ENCODE data around the gene TMEM50A. TPM values are rescaled to one million over a fixed set of nuclear protein-coding genes. Genes with fewer than 3 reads are reported as not detected.
"Not testable (repeated sequence)": the region's sequence is repeated elsewhere in the genome, so short reads cannot be mapped to it uniquely, and the experiment has no call there.

TMEM50A gene
- total RNA-seq, 5 donors from 2014 or later (not counting 1 experiment from before 2014, with no cell fraction given) = 74.8 to 104 (median 97.2) TPM

- H3K9me3 Mint-ChIP-seq; CTCF ChIA-PET; H3K27me3 ChIP-seq (replicated peaks in 1 of 2; ENCODE audit: control insufficient read depth in 2 of 2, extremely low read depth in 1 of 2, insufficient read depth in 2 of 2, low read length in 1 of 2); H3K27me3 Mint-ChIP-seq; H3K27ac ChIP-seq (ENCODE audit: low read length); H3K4me1 ChIP-seq (ENCODE audit: control insufficient read depth in 1 of 2, extremely low read depth in 1 of 2, insufficient read depth in 2 of 2, low read length in 2 of 2); H3K4me3 ChIP-seq (ENCODE audit: control insufficient read depth in 1 of 2, extremely low read depth in 1 of 2, low read length in 1 of 2); H3K36me3 Mint-ChIP-seq; H3K36me3 ChIP-seq (ENCODE audit: control insufficient read depth in 2 of 2, extremely low read depth in 1 of 2, insufficient read depth in 1 of 2, low read length in 1 of 2); H3K9me3 ChIP-seq: not testable (repeated sequence)
- Mint-ChIP-seq H3K4me3 (peak overlapping the region; percentile 10 to 44 (median 37)), H3K4me1 (peaks cover 27 to 51% (median 35%) of the 10 kb centered on the region in 3 donors), H3K27ac (peak overlapping the region; percentile 79 to 87)
- peak; percentile 39 to 68 (median 64) for ATAC-seq (replicated peaks in 1 of 4)
- WGBS (ENCODE audit: insufficient coverage) = no CpG with 5 or more reads among the region's 5 CpGs
- POLR2A ChIA-PET = interaction anchor here in 1 of 2 donors (0.6 kb wide), 1 partner anchor 1993 kb away, joined by 10 read pairs; no protein-coding TSS in a partner anchor
- peak in 5 of 35 experiments; percentile 3 to 27 (median 24) for DNase-seq
These were observed 8.2 kb upstream of the TMEM50A start for GRCh38 chr1:25329950-25330349.

- H3K36me3 ChIP-seq (ENCODE audit: control insufficient read depth in 2 of 2, extremely low read depth in 1 of 2, insufficient read depth in 1 of 2, low read length in 1 of 2); H3K27ac ChIP-seq (ENCODE audit: low read length); H3K27me3 Mint-ChIP-seq; CTCF ChIA-PET; H3K9me3 ChIP-seq; H3K36me3 Mint-ChIP-seq; H3K27me3 ChIP-seq (replicated peaks in 1 of 2; ENCODE audit: control insufficient read depth in 2 of 2, extremely low read depth in 1 of 2, insufficient read depth in 2 of 2, low read length in 1 of 2); H3K9me3 Mint-ChIP-seq; POLR2A ChIA-PET: not testable (repeated sequence)
- Mint-ChIP-seq H3K27ac (peak overlapping the region; percentile 81 to 92), H3K4me3 (peak overlapping the region; percentile 91 to 99 (median 94)), H3K4me1 (peaks cover 38 to 54% (median 47%) of the 10 kb centered on the region in 3 donors)
- H3K4me3 ChIP-seq (ENCODE audit: control insufficient read depth in 1 of 2, extremely low read depth in 1 of 2, low read length in 1 of 2) = peak overlapping the region; percentile 65 to 77
- ATAC-seq (replicated peaks in 1 of 4) = peak in 3 of 4 experiments; percentile 6 to 21 (median 9)
- DNase-seq = peak in 26 of 35 experiments; percentile 5 to 46 (median 17)
- H3K4me1 ChIP-seq (ENCODE audit: control insufficient read depth in 1 of 2, extremely low read depth in 1 of 2, insufficient read depth in 2 of 2, low read length in 2 of 2) = peaks cover 12 to 15% of the 10 kb centered on the region in 2 experiments
- WGBS (ENCODE audit: insufficient coverage) = no CpG with 5 or more reads among the region's 29 CpGs
These were observed 1.2 kb upstream of the TMEM50A start for GRCh38 chr1:25336922-25337354.

GRCh38 chr1:25337483-25338187, 499 bp upstream of the TMEM50A start:
- H3K4me3 ChIP-seq (ENCODE audit: control insufficient read depth in 1 of 2, extremely low read depth in 1 of 2, low read length in 1 of 2) = peak overlapping the region; percentile 44 to 96
- H3K9me3 ChIP-seq; H3K9me3 Mint-ChIP-seq; H3K27me3 ChIP-seq (replicated peaks in 1 of 2; ENCODE audit: control insufficient read depth in 2 of 2, extremely low read depth in 1 of 2, insufficient read depth in 2 of 2, low read length in 1 of 2); H3K36me3 Mint-ChIP-seq; CTCF ChIA-PET; POLR2A ChIA-PET; H3K36me3 ChIP-seq (ENCODE audit: control insufficient read depth in 2 of 2, extremely low read depth in 1 of 2, insufficient read depth in 1 of 2, low read length in 1 of 2); H3K27me3 Mint-ChIP-seq: not testable (repeated sequence)
- Mint-ChIP-seq H3K4me1 (peaks cover 41 to 55% (median 50%) of the 10 kb centered on the region in 3 donors), H3K4me3 (peak overlapping the region; percentile 92 to 99 (median 94)), H3K27ac (peak overlapping the region; percentile 91 to 92)
- ATAC-seq (replicated peaks in 1 of 4) (peak; percentile 60 to 81 (median 64)), DNase-seq (peak in 20 of 35 experiments; percentile 4 to 66 (median 23))
- peak overlapping the region; percentile 88 for H3K27ac ChIP-seq (ENCODE audit: low read length)
- peaks cover 12 to 15% of the 10 kb centered on the region in 2 experiments for H3K4me1 ChIP-seq (ENCODE audit: control insufficient read depth in 1 of 2, extremely low read depth in 1 of 2, insufficient read depth in 2 of 2, low read length in 2 of 2)
- 0% methylated on average over 6 of the region's 39 CpGs for WGBS (ENCODE audit: insufficient coverage)

GRCh38 chr1:25338986-25339385, 852 bp downstream of the TMEM50A start:
- Mint-ChIP-seq H3K27ac (peak overlapping the region; percentile 82 to 91), H3K9me3 (no peaks in the 10 kb centered on the region), H3K27me3 (no peaks in the 10 kb centered on the region), H3K36me3 (peaks cover 10% of the 10 kb centered on the region), H3K4me3 (peak overlapping the region; percentile 91 to 92 (median 91)), H3K4me1 (peaks cover 43 to 54% (median 51%) of the 10 kb centered on the region in 3 donors)
- Histone ChIP-seq H3K9me3 (no peaks in the 10 kb centered on the region), H3K27ac (ENCODE audit: low read length) (peak overlapping the region; percentile 88), H3K4me1 (ENCODE audit: control insufficient read depth in 1 of 2, extremely low read depth in 1 of 2, insufficient read depth in 2 of 2, low read length in 2 of 2) (peaks cover 12 to 15% of the 10 kb centered on the region in 2 experiments), H3K4me3 (ENCODE audit: control insufficient read depth in 1 of 2, extremely low read depth in 1 of 2, low read length in 1 of 2) (peak overlapping the region; percentile 88 to 96), H3K27me3 (replicated peaks in 1 of 2; ENCODE audit: control insufficient read depth in 2 of 2, extremely low read depth in 1 of 2, insufficient read depth in 2 of 2, low read length in 1 of 2) (no peaks in the 10 kb centered on the region), H3K36me3 (ENCODE audit: control insufficient read depth in 2 of 2, extremely low read depth in 1 of 2, insufficient read depth in 1 of 2, low read length in 1 of 2) (peaks cover 0 to 6% of the 10 kb centered on the region in 2 donors)
- CTCF ChIA-PET = no interaction called here
- POLR2A ChIA-PET = interaction anchor here in 1 of 2 donors (0.5 kb wide), 1 partner anchor 10 kb away, joined by 4 read pairs; no protein-coding TSS in a partner anchor
- 0% methylated on average over 1 of the region's 6 CpGs for WGBS (ENCODE audit: insufficient coverage)
- ATAC-seq (replicated peaks in 1 of 4) (no peak), DNase-seq (no peak)

DNA sequence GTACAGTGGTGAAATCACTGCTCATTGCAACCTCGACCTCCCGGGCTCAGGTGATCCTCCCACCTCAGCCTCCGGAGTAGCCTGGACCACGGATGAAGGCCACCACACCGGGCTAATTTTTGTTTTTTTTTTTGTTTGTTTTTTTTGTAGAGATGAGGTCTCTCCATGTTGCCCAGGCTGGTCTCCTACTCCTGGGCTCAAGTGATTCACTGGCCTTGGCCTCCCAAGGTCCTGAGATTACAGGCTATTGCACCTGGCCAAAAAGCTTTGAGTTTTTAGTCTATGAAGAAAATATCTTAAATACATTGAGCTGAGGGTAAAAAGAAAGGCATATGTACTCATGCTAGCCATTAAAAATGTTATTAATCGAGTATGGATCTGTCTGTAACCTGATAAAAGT, 3.6 kb downstream of the TMEM50A start:
- Histone ChIP-seq H3K4me3 (ENCODE audit: control insufficient read depth in 1 of 2, extremely low read depth in 1 of 2, low read length in 1 of 2) (no peak overlapping the region), H3K27ac (ENCODE audit: low read length) (no peak overlapping the region), H3K4me1 (ENCODE audit: control insufficient read depth in 1 of 2, extremely low read depth in 1 of 2, insufficient read depth in 2 of 2, low read length in 2 of 2) (peaks cover 12 to 15% of the 10 kb centered on the region in 2 experiments), H3K27me3 (replicated peaks in 1 of 2; ENCODE audit: control insufficient read depth in 2 of 2, extremely low read depth in 1 of 2, insufficient read depth in 2 of 2, low read length in 1 of 2) (no peaks in the 10 kb centered on the region), H3K9me3 (no peaks in the 10 kb centered on the region), H3K36me3 (ENCODE audit: control insufficient read depth in 2 of 2, extremely low read depth in 1 of 2, insufficient read depth in 1 of 2, low read length in 1 of 2) (peaks cover 0 to 21% of the 10 kb centered on the region in 2 donors)
- POLR2A ChIA-PET = interaction anchor here in 1 of 2 donors (0.7 kb wide), 2 partner anchors 304 to 1201 kb away, joined by 3 to 5 read pairs; no protein-coding TSS in a partner anchor
- CTCF ChIA-PET = no interaction called here
- Mint-ChIP-seq H3K27ac (no peak overlapping the region), H3K27me3 (no peaks in the 10 kb centered on the region), H3K4me1 (peaks cover 42 to 49% (median 48%) of the 10 kb centered on the region in 3 donors), H3K4me3 (peak overlapping the region in 2 of 3 donors; percentile 17 to 91), H3K36me3 (peaks cover 15% of the 10 kb centered on the region), H3K9me3 (no peaks in the 10 kb centered on the region)
- ATAC-seq (replicated peaks in 1 of 4) = no peak
- WGBS (ENCODE audit: insufficient coverage) = no CpG with 5 or more reads among the region's 6 CpGs
- DNase-seq = peak in 1 of 35 experiments; percentile 0

GRCh38 chr1:25342846-25343245, 4.7 kb downstream of the TMEM50A start:
- ChIA-PET CTCF (no interaction called here), POLR2A (no interaction called here)
- H3K27ac ChIP-seq (ENCODE audit: low read length) = no peak overlapping the region
- H3K9me3 ChIP-seq = no peaks in the 10 kb centered on the region
- H3K9me3 Mint-ChIP-seq = no peaks in the 10 kb centered on the region
- no peak for DNase-seq
- peaks cover 12 to 13% of the 10 kb centered on the region in 2 experiments for H3K4me1 ChIP-seq (ENCODE audit: control insufficient read depth in 1 of 2, extremely low read depth in 1 of 2, insufficient read depth in 2 of 2, low read length in 2 of 2)
- H3K36me3 Mint-ChIP-seq = peaks cover 22% of the 10 kb centered on the region
- peaks cover 48 to 53% (median 51%) of the 10 kb centered on the region in 3 donors for H3K4me1 Mint-ChIP-seq
- WGBS (ENCODE audit: insufficient coverage) = no CpG with 5 or more reads among the region's 1 CpG
- H3K4me3 Mint-ChIP-seq = no peak overlapping the region
- no peaks in the 10 kb centered on the region for H3K27me3 ChIP-seq (replicated peaks in 1 of 2; ENCODE audit: control insufficient read depth in 2 of 2, extremely low read depth in 1 of 2, insufficient read depth in 2 of 2, low read length in 1 of 2)
- no peak for ATAC-seq (replicated peaks in 1 of 4)
- no peak overlapping the region for H3K4me3 ChIP-seq (ENCODE audit: control insufficient read depth in 1 of 2, extremely low read depth in 1 of 2, low read length in 1 of 2)
- H3K36me3 ChIP-seq (ENCODE audit: control insufficient read depth in 2 of 2, extremely low read depth in 1 of 2, insufficient read depth in 1 of 2, low read length in 1 of 2) = peaks cover 0 to 24% of the 10 kb centered on the region in 2 donors
- H3K27ac Mint-ChIP-seq = no peak overlapping the region
- H3K27me3 Mint-ChIP-seq = no peaks in the 10 kb centered on the region
